ENCODE measurements around the gene ATP6AP1. TPM values are rescaled to one million over a fixed set of nuclear protein-coding genes. Genes with fewer than 3 reads are reported as not detected.

ATP6AP1 gene
- total RNA-seq, 2 experiments from 2014 or later: 52.3 to 53.2 TPM

Other genes starting within 250 kb of the ATP6AP1 start
- not detected for gene OPN1MW, start 246.1 kb upstream of the ATP6AP1 start, total RNA-seq
- not detected for gene OPN1MW2, start 208.9 kb upstream of the ATP6AP1 start, total RNA-seq
- not detected for gene OPN1MW3, start 171.1 kb upstream of the ATP6AP1 start, total RNA-seq
- not detected for gene TEX28, start 133.6 kb upstream of the ATP6AP1 start, total RNA-seq
- gene TKTL1, start 132.9 kb upstream of the ATP6AP1 start, total RNA-seq: 1 to 10 TPM in 1 of 2 experiments, under 1 TPM in 1; 0.85 to 2.0 TPM
- gene FLNA, start 54.0 kb upstream of the ATP6AP1 start, total RNA-seq: 1,000 to 10,000 TPM; 1,571 to 1,579 TPM
- gene EMD, start 49.4 kb upstream of the ATP6AP1 start, total RNA-seq: 10 to 100 TPM; 65.5 to 66.0 TPM
- gene RPL10, start 30.3 kb upstream of the ATP6AP1 start, total RNA-seq: 1,000 to 10,000 TPM; 2,958 to 2,962 TPM
- gene DNASE1L1, start 19.4 kb upstream of the ATP6AP1 start, total RNA-seq: 10 to 100 TPM; 23.3 to 23.7 TPM
- 10 to 100 TPM; 93.7 to 93.9 TPM for gene TAFAZZIN, start 17.1 kb upstream of the ATP6AP1 start, total RNA-seq
- 100 to 1,000 TPM; 114 to 117 TPM for gene GDI1, start 8.5 kb downstream of the ATP6AP1 start, total RNA-seq
- gene FAM50A, start 15.5 kb downstream of the ATP6AP1 start, total RNA-seq: 10 to 100 TPM; 62.4 to 65.4 TPM
- gene PLXNA3, start 29.6 kb downstream of the ATP6AP1 start, total RNA-seq: 10 to 100 TPM; 49.3 to 52.8 TPM
- 10 to 100 TPM; 28.1 to 29.9 TPM for gene LAGE3, start 50.6 kb downstream of the ATP6AP1 start, total RNA-seq
- gene UBL4A, start 57.9 kb downstream of the ATP6AP1 start, total RNA-seq: 10 to 100 TPM; 44.5 to 47.3 TPM
- 10 to 100 TPM; 27.0 to 27.6 TPM for gene SLC10A3, start 62.0 kb downstream of the ATP6AP1 start, total RNA-seq
- 10 to 100 TPM; 24.9 to 29.0 TPM for gene FAM3A, start 87.6 kb downstream of the ATP6AP1 start, total RNA-seq
- 10 to 100 TPM; 62.7 to 64.4 TPM for gene G6PD, start 118.2 kb downstream of the ATP6AP1 start, total RNA-seq
- 10 to 100 TPM; 51.9 to 54.0 TPM for gene IKBKG, start 118.9 kb downstream of the ATP6AP1 start, total RNA-seq
- not detected for gene CTAG1A, start 156.5 kb downstream of the ATP6AP1 start, total RNA-seq
- gene CTAG1B, start 190.6 kb downstream of the ATP6AP1 start, total RNA-seq: not detected
- not detected for gene CTAG2, start 224.9 kb downstream of the ATP6AP1 start, total RNA-seq